KMS-11 (cell line): ENCODE measurements around the gene SELPLG.
"Not testable (repeated sequence)": the region's sequence is repeated elsewhere in the genome, so short reads cannot be mapped to it uniquely, and the experiment has no call there.

Experiments
- H2AFZ ChIP-seq: fragments of 200-600 bp; sonication (generic); 2 replicates; pipeline ENCODE4 v1.6.1; 2016; ENCODE audit warnings: antibody characterized with exemption, mixed run types, low read depth
- H3K27ac ChIP-seq: fragments of 200-600 bp; sonication (generic); 2 replicates; pipeline ENCODE4 v1.6.1; 2016; ENCODE audit warnings: mild to moderate bottlenecking, mixed run types
- H3K27me3 ChIP-seq: fragments of 200-600 bp; sonication (generic); 2 replicates; pipeline ENCODE4 v1.6.1; 2017; ENCODE audit warnings: mild to moderate bottlenecking, low read depth, mixed run types, moderate library complexity; ENCODE audit not compliant: insufficient read depth
- H3K36me3 ChIP-seq: fragments of 200-600 bp; sonication (generic); 2 replicates; pipeline ENCODE4 v1.6.1; 2017; ENCODE audit warnings: mild to moderate bottlenecking, mixed run types; ENCODE audit not compliant: insufficient read depth
- H3K4me1 ChIP-seq: fragments of 200-600 bp; sonication (generic); 2 replicates; pipeline ENCODE4 v1.6.1; 2016; ENCODE audit warnings: mild to moderate bottlenecking, low read depth, mixed run types; ENCODE audit not compliant: poor library complexity, severe bottlenecking
- H3K4me2 ChIP-seq: fragments of 200-600 bp; sonication (generic); 2 replicates; pipeline ENCODE4 v1.7.0; 2016; ENCODE audit warnings: mild to moderate bottlenecking, mixed run types
- H3K4me3 ChIP-seq: fragments of 200-600 bp; sonication (generic); IDR thresholded peaks from 2 replicates; pipeline ENCODE4 v1.6.1; 2017; ENCODE audit warnings: low read depth, low read length, mixed read lengths; ENCODE audit not compliant: insufficient read depth
- H3K79me2 ChIP-seq: fragments of 200-600 bp; sonication (generic); 2 replicates; pipeline ENCODE4 v1.6.1; 2016; ENCODE audit warnings: low read depth, mixed run types; ENCODE audit not compliant: insufficient read depth
- H3K9ac ChIP-seq: fragments of 200-600 bp; sonication (generic); 2 replicates; pipeline ENCODE4 v1.6.1; 2016; ENCODE audit warnings: mild to moderate bottlenecking, mixed run types
- H4K20me1 ChIP-seq: fragments of 200-600 bp; sonication (generic); 2 replicates; pipeline ENCODE4 v1.6.1; 2016; ENCODE audit warnings: mild to moderate bottlenecking, mixed run types; ENCODE audit not compliant: insufficient read depth
- TF ChIP-seq, protein P1 (sequence below): fragments of 200-600 bp; sonication (generic); conservative IDR thresholded peaks from 2 replicates; pipeline ENCODE4 v1.6.1; 2017; ENCODE audit warnings: low read depth, mild to moderate bottlenecking, antibody characterized with exemption, low read length, moderate library complexity, mixed read lengths

Gene SELPLG

DNA sequence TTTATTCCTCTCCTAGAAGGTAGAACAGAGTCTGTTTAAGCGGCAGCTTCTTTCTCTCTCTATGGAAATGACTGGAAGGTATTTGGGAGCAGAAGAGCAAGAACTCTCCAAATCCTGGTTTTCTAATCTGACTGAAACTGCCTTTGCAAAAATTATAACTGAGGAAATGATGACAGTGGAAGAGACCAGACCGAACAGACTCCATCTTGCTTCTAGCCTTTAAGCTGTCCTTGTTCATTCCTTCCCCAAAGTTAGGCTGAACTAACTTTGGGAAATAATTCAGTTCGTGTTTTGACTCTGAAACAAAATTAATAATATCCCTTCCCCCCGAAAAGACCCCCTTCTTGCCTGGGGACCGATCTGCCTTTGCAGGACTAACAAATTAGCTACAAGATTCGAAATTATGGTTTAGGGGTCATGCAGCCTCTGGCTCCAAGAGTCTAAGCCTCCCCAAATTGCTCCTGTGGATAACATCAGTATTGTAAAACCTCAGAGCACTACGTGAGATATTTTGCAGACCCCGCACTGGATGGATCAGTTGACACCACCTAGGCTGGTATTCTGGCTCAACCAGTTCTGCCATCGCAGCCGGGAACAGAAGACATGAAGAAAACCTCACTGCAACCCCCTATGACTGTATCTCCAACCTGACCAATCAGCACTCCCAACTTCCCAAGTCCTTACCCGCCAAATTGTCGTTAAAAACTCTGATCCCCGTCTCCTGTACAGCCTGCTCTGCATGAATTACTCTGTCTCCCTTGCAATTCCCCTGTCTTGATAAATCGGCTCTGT lies 14.1 kb downstream of the SELPLG start:
- no peak overlapping the region for H3K9ac ChIP-seq
- H3K4me3 ChIP-seq: no peak overlapping the region
- H4K20me1 ChIP-seq: no peaks in the 10 kb centered on the region
- H3K4me1 ChIP-seq: peaks cover 45% of the 10 kb centered on the region
- H2AFZ ChIP-seq: no peak overlapping the region
- no peak overlapping the region for H3K4me2 ChIP-seq
- H3K36me3 ChIP-seq: no peaks in the 10 kb centered on the region; the same call in 1 of the 2 replicates
- TF ChIP-seq, protein P1, sequence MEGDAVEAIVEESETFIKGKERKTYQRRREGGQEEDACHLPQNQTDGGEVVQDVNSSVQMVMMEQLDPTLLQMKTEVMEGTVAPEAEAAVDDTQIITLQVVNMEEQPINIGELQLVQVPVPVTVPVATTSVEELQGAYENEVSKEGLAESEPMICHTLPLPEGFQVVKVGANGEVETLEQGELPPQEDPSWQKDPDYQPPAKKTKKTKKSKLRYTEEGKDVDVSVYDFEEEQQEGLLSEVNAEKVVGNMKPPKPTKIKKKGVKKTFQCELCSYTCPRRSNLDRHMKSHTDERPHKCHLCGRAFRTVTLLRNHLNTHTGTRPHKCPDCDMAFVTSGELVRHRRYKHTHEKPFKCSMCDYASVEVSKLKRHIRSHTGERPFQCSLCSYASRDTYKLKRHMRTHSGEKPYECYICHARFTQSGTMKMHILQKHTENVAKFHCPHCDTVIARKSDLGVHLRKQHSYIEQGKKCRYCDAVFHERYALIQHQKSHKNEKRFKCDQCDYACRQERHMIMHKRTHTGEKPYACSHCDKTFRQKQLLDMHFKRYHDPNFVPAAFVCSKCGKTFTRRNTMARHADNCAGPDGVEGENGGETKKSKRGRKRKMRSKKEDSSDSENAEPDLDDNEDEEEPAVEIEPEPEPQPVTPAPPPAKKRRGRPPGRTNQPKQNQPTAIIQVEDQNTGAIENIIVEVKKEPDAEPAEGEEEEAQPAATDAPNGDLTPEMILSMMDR: no peak
- H3K79me2 ChIP-seq: peaks cover under 1% of the 10 kb centered on the region; the same call in 1 of the 2 replicates
- H3K27me3 ChIP-seq: no peaks in the 10 kb centered on the region
- H3K27ac ChIP-seq: peak overlapping the region; percentile 96; the same call in 1 of the 2 replicates

- not testable (repeated sequence) for H4K20me1 ChIP-seq, H3K4me2 ChIP-seq
- peak overlapping the region; percentile 96; the same call in 1 of the 2 replicates for H3K27ac ChIP-seq
Measured at GRCh38 chr12:108618953-108619274, 14.8 kb downstream of the SELPLG start.

DNA sequence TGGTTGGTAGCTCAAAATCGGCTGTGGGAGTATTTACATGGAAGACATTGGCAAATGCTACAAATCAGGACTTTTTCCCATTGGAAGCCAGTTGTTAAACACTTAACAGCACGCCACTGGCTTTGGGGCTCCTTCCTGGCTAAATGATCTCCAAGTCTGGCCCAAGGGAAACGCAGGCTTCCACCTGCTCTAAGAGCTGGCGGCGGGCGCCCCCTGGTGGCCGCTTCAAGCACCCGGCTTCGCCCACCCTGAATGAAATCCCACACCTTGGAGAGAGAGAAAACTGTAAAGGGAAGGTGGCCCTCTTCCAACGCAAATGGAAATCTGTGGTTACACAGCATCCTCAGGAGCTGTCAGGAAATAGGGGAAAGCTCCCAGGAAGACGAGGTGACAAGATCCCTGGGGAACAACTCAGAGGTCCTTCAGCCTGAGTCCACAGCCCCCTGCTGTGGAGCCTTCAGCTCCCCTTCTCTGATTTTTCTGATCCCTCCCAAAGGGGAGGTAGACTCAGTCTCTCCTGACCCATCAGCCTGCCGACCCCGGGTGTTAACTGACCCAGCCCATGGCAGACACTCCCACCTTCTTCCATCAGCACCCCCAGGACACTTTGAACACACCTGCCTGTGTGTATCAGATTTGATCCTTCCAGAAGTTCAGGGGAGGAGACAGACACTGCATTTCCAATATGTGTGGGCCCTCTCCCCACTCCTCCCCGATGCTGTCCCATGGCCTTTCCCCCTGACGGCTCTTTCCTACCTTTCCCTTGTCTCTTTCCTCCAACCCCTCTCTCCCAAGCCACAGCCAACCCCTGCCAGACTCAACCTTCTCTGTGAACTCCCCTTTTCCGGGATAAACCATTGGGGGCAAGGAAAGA lies 15.4 kb downstream of the SELPLG start:
- no peak overlapping the region for H3K9ac ChIP-seq
- TF ChIP-seq, protein P1: peak; percentile 94

More at GRCh38 chr12:108618953-108619274, 14.8 kb downstream of the SELPLG start:
- H3K4me3 ChIP-seq, H2AFZ ChIP-seq, H3K36me3 ChIP-seq, H3K9ac ChIP-seq, H3K79me2 ChIP-seq, H3K27me3 ChIP-seq: not testable (repeated sequence)
- H3K4me1 ChIP-seq: peaks cover 51% of the 10 kb centered on the region

GRCh38 chr12:108616941-108617858 lies 16.5 kb downstream of the SELPLG start:
- no peaks in the 10 kb centered on the region for H4K20me1 ChIP-seq
- peak overlapping the region; percentile 55; the same call in 1 of the 2 replicates for H3K9ac ChIP-seq
- H2AFZ ChIP-seq: no peak overlapping the region
- peak overlapping the region; percentile 96 for H3K27ac ChIP-seq
- TF ChIP-seq, protein P1: no peak
- peaks cover 61% of the 10 kb centered on the region for H3K4me1 ChIP-seq
- no peaks in the 10 kb centered on the region for H3K27me3 ChIP-seq
- H3K79me2 ChIP-seq: no peaks in the 10 kb centered on the region
- H3K36me3 ChIP-seq: no peaks in the 10 kb centered on the region
- no peak overlapping the region for H3K4me3 ChIP-seq
- peak overlapping the region; percentile 60 for H3K4me2 ChIP-seq

More for the DNA sequence above, 15.4 kb downstream of the SELPLG start:
- Histone ChIP-seq H4K20me1 (no peaks in the 10 kb centered on the region), H3K79me2 (no peaks in the 10 kb centered on the region), H3K4me2 (peak overlapping the region; percentile 60; the same call in 1 of the 2 replicates), H3K36me3 (no peaks in the 10 kb centered on the region), H3K27me3 (no peaks in the 10 kb centered on the region), H3K4me1 (peaks cover 57% of the 10 kb centered on the region), H3K4me3 (no peak overlapping the region), H2AFZ (no peak overlapping the region), H3K27ac (peak overlapping the region; percentile 96)
